Right lung (tissue), 5 donors: Measurements from ENCODE around the gene DPP6. TPM values are rescaled to one million over a fixed set of nuclear protein-coding genes. Genes with fewer than 3 reads are reported as not detected.

Experiments used
- DNase-seq, 2 donors: peaks; one replicate each; pipeline ENCODE4 v3.0.0-alpha.2; 2013
- polyA plus RNA-seq, 5 donors: library from polyadenylated mRNA; unstranded; fragments of 120-200 nt; gene quantifications; one replicate each; pipeline versions ENCODE4 v1.2.1 to v1.2.3, GENCODE V29; 2013; ENCODE audit warnings: inconsistent platforms in 1 of 5, low replicate concordance in 1 of 5; ENCODE audit not compliant: insufficient read length in 5 of 5, insufficient read depth in 1 of 5

DPP6 gene
- polyA plus RNA-seq, 5 donors = 0.29 to 0.70 (median 0.48) TPM

- no peak for DNase-seq
Measured at GRCh38 chr7:154767821-154768415, 715.7 kb downstream of the DPP6 start.

GRCh38 chr7:154769001-154769400, 716.8 kb downstream of the DPP6 start:
- DNase-seq = no peak

GRCh38 chr7:154769527-154769926, 717.3 kb downstream of the DPP6 start:
- no peak for DNase-seq

DNA sequence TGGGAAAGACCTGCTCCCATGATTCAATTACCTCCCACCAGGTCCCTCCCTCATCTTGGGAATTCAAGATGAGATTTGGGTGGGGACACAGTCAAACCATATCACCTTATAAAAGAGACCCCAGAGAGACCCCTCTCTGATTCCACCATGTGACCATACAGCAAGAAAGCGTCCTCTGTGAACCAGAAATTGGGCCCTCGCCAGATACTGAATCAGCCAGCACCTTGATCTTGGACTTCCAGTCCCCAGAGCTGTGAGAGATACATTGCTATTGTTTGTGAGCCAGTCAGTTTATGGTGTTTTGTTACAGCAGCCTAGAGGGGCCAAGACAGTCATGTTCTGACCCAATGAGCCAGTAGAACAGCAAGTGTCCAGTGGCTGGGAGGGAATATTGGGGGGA, 718.2 kb downstream of the DPP6 start:
- no peak for DNase-seq

DNA sequence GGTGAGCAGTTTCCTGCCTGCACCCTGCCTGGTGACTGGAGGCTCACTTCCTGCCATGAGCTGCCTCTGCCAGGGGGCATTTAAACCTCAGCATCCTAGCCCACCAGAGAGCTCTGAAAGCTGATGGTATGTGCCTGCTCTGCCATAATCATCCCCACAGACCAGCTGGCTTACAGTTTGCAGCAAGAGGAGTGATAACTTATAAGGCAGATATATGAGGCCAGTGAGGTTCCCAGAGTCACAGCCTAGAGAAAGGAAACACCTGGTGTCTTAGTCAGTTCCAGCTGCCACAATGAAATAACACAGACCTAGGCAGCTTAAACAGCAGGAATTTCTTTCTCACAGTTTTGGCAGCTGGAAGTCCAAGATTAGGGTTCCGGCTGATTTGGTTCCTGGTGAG, 718.8 kb downstream of the DPP6 start:
- DNase-seq = no peak

GRCh38 chr7:154774303-154774969, 722.2 kb downstream of the DPP6 start:
- no peak for DNase-seq

DNA sequence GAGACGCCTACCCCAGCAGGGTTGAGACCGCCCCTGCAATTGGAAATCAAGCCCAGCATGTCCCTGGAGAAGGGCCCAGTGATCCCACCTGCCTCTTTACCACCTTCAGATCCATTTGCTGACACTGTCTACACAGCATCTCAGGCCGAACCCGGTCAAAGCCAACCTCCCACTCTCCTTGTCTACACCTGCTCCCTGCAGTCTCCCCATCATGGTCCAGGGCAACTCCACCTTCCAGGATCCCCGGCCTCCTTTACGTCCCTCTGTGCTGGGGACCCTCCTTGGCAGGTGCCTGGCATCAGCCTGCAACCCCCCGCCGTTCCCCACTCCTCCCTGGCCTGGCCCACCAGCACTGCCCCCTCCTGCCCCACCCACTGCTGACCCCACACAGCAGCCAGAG, 723.5 kb downstream of the DPP6 start:
- DNase-seq = no peak

GRCh38 chr7:154776350-154776749, 724.2 kb downstream of the DPP6 start:
- no peak for DNase-seq

DNA sequence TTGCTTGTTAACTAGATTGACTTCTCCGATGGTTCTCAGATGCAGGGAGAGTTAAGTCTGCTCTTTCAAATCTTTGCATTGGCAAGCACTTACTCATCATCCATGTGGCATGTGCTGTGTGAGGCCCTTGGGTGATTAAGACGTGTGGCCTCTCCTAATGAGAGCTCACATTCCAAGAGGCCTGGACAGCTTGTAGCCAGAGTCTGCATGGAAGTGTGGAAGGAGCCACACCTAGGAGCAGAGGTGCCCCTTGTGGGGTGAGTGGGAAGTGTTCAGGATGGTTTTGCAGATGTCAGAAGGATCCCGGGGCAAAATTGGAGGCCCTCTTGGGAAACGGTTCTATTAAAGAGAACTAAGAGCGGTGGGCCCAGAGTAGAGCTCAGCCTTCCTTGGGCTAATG, 724.8 kb downstream of the DPP6 start:
- DNase-seq = no peak

GRCh38 chr7:154777489-154777888, 725.3 kb downstream of the DPP6 start:
- DNase-seq = no peak

DNA sequence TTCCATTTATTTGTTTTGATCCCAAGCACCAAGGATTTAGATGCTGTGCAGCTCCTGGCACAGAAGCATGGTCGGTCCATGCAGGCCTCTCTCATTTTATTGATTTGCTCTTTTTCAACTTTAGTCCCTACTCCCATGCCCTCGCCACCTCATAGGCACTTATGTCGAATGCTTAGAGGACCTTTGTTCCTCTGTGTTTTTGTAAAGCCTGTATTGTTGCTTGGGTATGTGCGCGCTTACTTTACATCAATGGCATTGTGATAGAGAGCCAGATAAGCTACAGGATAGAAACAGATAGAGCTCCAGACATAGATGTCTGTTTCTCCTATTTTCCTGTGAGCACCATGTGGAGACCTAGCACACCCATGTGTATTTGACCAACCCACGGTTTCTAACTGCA, 725.7 kb downstream of the DPP6 start:
- no peak for DNase-seq

GRCh38 chr7:154781369-154782303, 729.4 kb downstream of the DPP6 start:
- DNase-seq = no peak

DNA sequence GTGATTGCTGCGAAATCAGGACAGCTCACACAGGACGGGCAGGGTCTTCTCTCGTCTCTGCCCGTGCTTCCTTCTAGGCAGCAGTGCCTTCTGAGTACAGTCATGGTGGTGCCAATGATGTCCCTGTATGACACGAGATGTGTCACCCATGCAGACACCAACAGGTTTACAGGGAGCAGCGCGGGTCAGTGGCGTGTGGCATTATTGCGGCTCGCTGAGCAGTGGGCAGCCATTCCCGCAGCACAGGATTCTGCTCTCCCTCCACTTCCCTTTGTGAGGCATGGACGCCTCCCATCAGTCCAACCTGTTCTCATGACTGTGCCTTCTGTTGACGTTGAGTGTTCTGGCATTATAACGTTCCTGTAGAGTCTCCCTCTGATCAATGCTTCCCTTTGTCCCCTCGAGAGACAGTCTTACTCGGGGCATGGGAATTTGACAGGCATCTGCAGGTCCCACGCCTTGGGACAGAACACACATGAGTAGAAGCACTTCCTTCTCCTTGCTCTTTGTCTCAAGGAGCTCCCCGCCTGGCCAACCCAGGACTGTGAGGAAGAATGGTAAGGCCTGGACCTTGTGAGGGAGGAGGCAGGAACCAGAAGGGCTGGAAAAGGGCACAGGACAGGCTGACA, 731.2 kb downstream of the DPP6 start:
- DNase-seq = no peak

GRCh38 chr7:154785898-154786297, 733.7 kb downstream of the DPP6 start:
- no peak for DNase-seq

DNA sequence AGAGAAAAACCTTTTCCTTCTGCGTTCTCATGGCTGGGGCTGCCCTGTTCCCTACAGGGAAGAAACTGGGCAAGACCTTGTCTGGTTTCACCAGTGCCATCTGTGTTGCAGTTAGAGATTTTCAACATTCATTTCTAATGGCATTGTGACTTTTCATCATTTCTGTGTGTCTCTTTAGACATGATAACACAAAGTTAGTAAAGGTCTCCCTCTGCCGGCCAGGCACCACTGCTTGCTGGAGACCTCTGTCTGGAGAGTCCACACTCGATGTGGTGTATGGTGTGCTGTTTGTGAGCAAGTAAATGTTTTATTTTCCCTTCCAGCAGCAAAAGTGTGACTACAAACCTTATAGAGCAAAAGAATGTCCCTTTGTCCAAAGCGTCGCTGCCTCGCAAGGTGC, 737.2 kb downstream of the DPP6 start:
- peak in 1 of 2 donors; percentile 29 for DNase-seq

DNA sequence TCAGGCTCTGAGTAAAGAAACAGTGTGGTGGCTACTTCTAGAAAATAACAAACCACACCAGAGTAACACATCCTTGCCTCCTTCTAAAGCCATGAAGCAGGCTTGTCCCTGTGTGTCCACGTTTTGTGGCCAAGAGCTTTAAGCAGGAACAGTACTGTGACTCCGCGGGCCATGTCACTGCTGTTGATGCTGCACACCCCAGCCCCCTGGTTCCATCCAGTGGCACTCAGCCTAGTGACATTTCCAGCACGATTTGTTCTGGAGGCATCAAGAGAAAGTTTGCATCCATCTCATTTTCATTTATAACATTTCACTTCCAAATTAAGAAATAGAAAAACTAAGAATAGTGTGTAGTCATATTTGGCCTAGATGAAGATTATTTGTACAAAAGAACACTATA, 739.4 kb downstream of the DPP6 start:
- DNase-seq = no peak

DNA sequence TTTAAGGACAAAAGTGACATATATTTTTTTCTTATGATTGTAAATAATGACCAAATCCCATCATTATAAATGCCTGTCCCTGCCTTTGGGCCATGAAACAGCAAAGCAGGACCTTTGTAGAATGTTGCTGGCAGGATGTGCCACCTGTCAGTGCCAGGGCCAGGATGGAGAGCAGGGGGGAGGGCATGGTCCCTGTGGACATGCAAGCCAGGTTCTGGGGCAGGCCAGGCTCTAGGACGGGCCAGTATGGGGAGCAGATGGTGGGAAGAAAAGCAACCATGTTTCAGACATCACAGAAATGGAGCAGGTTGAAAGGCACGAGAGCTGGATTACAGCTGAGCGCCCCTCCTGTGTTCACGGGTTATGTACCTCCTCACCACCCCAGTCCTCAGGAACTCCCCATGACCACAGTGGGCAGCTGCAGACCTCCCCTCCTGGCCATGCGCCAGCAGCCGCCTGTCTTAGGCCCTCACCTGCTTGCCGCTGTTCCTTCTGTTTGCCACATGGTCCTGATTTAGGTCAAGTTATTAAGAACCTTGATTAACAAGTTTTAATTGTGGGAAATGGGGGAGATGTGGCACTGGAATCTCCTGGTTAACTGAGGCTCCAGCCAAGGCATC, 740.3 kb downstream of the DPP6 start:
- no peak for DNase-seq

DNA sequence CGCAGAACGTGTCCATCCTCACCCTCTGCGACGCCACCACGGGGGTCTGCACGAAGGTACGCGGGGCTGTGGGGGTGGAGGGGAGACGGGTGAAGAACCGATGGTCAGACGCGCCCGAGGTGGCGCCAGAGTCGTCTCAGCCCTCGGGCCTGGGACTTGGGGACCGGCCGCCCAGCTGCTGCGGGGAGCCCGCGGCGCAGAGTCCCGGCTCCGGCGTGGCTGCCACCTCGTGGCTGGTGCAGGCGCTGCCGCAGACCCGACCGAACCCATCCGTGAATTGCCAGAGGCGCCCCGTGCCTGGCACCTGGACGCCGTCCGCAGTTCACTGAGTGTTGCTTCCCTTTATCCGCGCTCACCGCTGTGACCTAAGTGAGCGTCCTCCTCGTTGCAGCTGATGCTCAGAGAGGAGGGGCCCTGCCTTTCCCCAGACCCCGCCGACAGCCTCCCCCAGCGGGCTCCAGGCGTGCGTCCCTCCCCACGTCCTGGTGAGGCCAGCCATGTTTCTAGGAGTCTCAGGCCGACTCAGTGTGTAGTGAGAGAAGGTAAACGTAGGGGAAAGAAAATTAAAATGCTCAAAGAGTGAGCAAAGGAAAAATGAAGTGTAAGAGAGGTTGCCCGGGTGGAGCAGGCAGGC, 742.1 kb downstream of the DPP6 start:
- peak in 1 of 2 donors; percentile 12 for DNase-seq

GRCh38 chr7:154795014-154795413, 742.8 kb downstream of the DPP6 start:
- no peak for DNase-seq

GRCh38 chr7:154795437-154795836, 743.2 kb downstream of the DPP6 start:
- no peak for DNase-seq

- no peak for DNase-seq
Measured at GRCh38 chr7:154804449-154804848, 752.3 kb downstream of the DPP6 start.
